NCI-H345 treated with DMSO at 0.1 percent for 48 hours (cell line): ENCODE measurements around the gene CST6.
"Not testable (repeated sequence)": the region's sequence is repeated elsewhere in the genome, so short reads cannot be mapped to it uniquely, and the experiment has no call there.

Experiments
- DNase-seq: peaks from one replicate; lab custom pipeline; 2025; ENCODE audit not compliant: unreplicated experiment; lab: John Stamatoyannopoulos, UW

CST6 gene

GRCh38 chr11:66014804-66015453 lies 3.1 kb downstream of the CST6 start:
- no peak for DNase-seq

- no peak for DNase-seq
These were observed 3.7 kb downstream of the CST6 start for GRCh38 chr11:66015454-66015881.

- DNase-seq, result peak; percentile 23
These were observed 4.4 kb downstream of the CST6 start for GRCh38 chr11:66015936-66016792.

GRCh38 chr11:66016793-66017177 lies 5.0 kb downstream of the CST6 start:
- no peak for DNase-seq

GRCh38 chr11:66017321-66017720 lies 5.5 kb downstream of the CST6 start:
- DNase-seq, result peak; percentile 33

- no peak for DNase-seq
These were observed 8.4 kb downstream of the CST6 start for GRCh38 chr11:66020212-66020611.

- no peak for DNase-seq
These were observed 9.0 kb downstream of the CST6 start for GRCh38 chr11:66020618-66021357.

GRCh38 chr11:66022401-66023185 lies 10.8 kb downstream of the CST6 start:
- peak; percentile 23 for DNase-seq

- not testable (repeated sequence) for DNase-seq
These were observed 11.3 kb downstream of the CST6 start for GRCh38 chr11:66023186-66023440.

- DNase-seq, result no peak
These were observed 14.3 kb downstream of the CST6 start, which contains the start of gene CATSPER1 for GRCh38 chr11:66026017-66026529. Gene CATSPER1, minus strand, starts transcription at chr11:66026479. Its CDS starts 100 bp downstream, at chr11:66026379.

- no peak for DNase-seq
These were observed 21.3 kb downstream of the CST6 start for GRCh38 chr11:66032957-66033735.

GRCh38 chr11:66035653-66036333 lies 24.0 kb downstream of the CST6 start:
- no peak for DNase-seq

GRCh38 chr11:66036334-66036710 lies 24.5 kb downstream of the CST6 start:
- no peak for DNase-seq

- DNase-seq, result no peak
These were observed 25.5 kb downstream of the CST6 start for GRCh38 chr11:66037327-66037726.

- DNase-seq, result no peak
These were observed 28.0 kb downstream of the CST6 start for GRCh38 chr11:66039765-66040164.

- DNase-seq, result no peak
These were observed 30.6 kb downstream of the CST6 start for GRCh38 chr11:66042227-66042995.

- DNase-seq, result no peak
These were observed 31.4 kb downstream of the CST6 start for GRCh38 chr11:66042996-66043906.

- no peak for DNase-seq
These were observed 32.9 kb downstream of the CST6 start for GRCh38 chr11:66044757-66045156.
